GM18867 (cell line): ENCODE data around the gene CEP76.

ENCODE experiments used
- ATAC-seq: cut with Tn5 transposase; IDR thresholded peaks from one replicate; pipeline ENCODE4 v1.9.1; 2021; ENCODE audit warnings: mild to moderate bottlenecking, moderate library complexity; ENCODE audit not compliant: unreplicated experiment

CEP76 gene, protein sequence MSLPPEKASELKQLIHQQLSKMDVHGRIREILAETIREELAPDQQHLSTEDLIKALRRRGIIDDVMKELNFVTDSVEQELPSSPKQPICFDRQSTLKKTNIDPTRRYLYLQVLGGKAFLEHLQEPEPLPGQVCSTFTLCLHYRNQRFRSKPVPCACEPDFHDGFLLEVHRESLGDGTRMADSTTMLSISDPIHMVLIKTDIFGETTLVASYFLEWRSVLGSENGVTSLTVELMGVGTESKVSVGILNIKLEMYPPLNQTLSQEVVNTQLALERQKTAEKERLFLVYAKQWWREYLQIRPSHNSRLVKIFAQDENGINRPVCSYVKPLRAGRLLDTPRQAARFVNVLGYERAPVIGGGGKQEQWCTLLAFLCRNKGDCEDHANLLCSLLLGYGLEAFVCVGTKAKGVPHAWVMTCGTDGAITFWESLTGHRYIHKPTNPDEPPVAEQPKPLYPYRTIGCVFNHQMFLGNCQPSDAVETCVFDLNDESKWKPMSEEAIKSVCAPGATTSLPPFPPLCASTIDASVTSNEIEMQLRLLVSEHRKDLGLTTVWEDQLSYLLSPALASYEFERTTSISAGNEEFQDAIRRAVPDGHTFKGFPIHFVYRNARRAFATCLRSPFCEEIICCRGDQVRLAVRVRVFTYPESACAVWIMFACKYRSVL

DNA sequence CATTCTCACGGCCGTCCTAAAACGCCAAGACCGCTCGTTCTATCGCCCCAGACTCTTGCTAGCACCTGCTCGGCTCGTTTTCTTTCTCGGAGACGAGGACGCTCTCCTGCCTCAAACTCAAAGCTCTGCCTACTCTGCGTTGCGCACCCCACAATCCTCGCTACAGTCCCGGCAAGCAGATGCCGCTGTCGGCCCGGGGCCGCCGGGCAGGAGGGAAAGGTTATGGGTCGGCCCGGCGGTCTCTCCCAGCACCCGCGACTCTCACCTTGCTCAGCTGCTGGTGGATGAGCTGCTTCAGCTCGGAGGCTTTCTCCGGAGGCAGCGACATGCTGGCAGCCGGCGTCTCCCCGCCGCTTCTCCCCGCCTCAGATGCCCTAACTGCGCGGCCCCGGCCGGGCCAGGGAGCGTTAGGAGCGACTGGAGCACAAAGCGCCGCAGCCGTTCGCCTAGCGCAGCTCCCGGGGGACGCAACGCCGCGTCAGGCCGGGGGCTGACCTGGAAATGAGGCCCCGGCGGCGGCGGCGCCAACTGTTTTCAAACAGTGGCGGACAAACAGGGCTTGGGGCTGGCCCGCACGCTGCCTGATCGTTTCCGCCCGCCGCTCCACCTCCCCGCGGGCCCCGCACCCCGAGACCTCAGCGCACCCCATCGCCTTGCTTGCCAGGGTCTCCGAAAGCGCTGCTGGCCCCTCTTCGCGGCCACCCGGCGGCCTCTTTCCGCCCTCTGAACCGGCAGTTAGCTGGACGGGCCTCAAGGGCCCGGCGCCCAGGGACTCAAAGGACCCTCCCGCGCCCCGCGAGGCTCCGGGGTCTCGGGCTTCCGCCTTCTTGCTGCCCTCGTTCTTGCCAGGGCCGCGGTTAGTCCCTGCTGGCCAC, at the start of gene CEP76, which contains the start of gene PSMG2:
Gene CEP76, minus strand, starts transcription at position 503 of the 875 bp plus-strand sequence. Its CDS starts 175 bp downstream, at position 328.
Gene PSMG2, plus strand, starts transcription at position 822 of the 875 bp plus-strand sequence. CDS start 66 bp downstream, outside the sequence.
- peak; percentile 79 for ATAC-seq

DNA sequence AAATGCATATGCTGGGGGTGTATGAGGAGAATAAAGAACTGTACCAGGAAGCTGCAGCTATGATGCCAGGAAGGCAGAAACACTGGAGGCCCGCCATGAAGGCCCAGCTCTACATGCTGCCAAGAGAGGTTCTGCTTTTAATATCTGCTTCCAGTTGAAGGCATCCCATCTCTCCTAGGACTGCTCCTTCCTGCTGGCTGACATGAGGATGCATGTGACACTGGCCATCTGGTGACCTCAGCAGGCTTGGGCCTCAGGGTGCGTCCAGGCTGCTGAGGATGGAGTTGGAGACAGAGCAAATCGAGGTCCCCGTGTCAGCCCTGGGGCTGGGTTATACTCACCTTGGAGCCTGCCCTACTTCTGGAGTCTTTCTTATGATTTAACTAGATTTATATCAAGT, 49.4 kb upstream of the CEP76 start:
- no peak for ATAC-seq

DNA sequence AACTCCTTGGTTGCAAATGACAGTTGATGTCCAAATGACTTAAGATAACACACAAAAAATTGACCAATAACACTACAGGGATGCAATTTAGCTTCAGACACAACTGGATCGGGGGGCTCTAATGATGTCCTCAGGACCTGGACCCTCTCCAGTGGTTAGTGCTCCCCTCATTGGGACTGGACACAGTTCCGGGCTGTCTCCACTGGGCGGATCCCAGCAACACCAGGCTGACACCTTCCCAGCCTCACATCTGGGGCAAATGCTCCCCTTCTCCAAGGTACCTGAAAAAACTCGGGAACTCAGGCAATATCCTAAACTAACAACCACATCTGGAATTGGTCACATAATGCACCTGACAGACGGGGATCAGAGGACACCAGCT, 49.0 kb upstream of the CEP76 start:
- ATAC-seq, result no peak

DNA sequence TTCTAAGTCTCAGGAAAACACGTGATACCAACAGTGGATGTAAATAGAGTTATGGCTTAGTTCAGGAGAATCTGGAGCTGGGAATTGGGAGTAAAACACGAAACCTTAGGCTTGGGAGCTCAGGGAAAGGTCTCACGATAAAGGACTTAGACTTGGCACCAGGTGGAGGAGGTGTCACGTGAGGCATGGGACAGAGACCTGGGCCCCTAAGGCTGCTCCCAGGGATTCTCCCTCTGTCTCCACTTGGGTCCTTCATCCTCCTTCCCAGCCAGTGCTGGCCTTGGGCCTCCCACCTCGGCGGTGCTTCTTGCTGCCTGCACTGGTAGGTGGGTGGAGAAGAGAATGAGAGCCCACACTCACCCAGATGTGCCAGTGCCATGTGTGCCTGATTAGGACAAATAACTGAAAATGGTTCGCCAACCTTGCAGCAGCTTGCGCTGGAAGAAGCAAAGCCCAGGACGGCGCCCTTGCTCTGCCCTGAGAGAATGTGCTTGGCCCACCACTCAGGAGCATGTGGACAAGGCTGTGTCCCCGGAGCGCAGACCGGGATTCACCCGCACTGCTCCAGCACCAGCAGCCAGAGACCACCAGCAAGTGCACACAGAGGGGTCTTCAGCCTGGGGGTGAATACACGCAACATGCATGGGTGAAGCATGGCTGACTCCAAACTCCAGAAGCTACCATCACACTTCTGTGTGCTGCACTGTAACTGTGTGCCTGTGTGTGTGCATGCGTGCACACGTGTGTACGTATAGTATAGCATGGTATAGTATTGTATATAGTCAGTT, 48.4 kb upstream of the CEP76 start:
- no peak for ATAC-seq

DNA sequence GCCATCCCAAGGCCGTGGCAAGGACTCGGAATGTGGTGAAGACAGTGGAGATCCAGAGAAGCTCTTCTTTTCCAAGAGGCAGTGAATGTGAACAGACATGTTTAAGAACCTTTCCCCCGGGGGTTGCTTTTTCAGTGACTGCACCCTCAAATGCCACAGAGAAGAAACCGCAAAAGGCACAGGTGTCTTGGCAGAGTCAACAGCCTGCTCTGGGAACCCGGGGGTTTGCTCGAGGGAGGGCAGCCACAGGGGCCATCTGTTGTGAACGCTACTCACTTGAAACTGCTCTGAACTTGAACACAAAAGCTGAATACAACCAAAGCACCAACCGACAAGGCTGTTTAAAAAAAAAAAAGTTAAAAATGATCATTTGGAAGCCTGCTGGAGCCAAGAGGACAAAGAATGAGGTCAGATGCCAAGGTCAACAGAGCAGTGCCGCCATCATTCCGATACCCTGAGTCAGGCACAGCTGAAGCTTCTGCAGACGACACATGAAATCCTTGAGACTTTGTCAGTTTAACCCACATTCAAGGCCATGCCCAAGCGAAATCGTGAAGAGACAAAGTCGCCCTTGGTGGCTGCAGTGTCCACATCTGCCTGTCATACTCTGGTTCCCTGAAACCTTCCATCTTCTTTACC, 47.7 kb upstream of the CEP76 start:
- ATAC-seq, result no peak

DNA sequence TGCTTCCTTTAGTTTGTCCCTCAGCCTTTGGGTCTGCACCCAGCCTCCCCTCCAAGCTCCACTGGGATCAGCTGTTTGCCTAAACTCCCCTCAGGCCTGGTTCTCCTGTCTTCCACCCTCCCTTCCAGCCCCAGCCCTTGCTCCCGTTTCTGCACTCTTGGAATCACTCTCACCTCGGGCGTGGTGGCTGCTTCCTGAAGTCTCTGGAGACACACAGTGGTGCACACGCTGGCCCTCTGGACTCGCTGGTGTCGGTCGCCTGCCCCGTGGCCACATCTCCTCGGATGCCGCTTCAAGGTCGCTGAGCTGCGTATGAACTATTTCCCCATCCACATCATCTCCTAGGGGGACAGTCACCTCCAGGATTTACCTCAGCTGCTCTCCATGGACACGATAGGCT, 46.6 kb upstream of the CEP76 start:
- no peak for ATAC-seq

DNA sequence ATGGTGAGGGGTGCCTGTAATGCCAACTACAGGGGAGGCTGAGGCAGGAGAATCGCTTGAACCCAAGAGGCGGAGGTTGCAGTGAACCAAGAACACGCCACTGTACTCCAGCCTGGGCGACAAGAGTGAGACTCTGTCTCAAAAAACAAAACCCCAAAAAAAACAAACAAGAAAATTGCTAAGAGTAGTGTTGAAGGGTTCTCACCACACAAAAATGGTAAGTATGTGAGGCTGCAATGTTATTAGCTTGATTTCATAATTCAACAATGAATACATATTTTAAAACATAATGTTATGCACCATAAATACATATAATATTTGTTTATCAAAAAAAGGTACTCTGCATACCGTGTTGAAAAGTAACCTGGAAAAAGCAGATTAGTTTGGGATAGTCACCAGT, 46.1 kb upstream of the CEP76 start:
- no peak for ATAC-seq

DNA sequence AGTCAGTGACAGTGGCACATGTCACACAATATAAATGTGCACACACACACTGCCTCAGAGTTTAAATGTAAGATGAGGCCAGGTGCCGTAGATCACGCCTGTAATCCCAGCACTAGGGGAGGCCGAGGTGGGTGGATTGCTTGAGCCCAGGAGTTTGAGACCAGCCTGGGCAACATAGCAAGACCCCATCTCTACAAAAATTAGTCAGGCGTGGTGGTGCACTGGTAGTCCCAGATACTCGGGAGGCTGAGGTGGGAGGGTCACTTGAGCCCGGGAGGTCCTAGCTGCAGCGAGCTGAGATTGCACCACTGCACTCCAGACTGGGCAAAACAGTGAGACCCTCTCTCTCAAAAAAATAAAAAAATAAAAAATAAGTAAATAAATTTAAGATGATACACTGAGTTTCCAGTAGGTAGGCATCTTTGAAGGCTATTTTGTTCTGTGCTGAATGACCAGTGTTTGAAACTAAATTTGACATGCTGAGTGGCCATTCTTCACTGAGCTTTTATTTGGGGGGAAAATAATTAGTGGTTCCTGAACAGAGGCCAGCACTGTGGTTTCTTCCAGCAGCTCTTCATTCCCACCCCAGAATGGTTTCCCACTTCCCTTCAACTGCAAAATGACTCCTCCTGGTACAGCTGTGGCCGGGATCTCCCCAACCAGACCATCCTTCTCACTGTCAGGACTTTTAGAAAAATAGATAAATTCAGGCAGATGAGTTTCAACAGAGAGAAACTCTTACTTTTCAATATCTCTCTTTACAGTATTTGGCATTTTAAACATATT, 45.2 kb upstream of the CEP76 start:
- no peak for ATAC-seq

DNA sequence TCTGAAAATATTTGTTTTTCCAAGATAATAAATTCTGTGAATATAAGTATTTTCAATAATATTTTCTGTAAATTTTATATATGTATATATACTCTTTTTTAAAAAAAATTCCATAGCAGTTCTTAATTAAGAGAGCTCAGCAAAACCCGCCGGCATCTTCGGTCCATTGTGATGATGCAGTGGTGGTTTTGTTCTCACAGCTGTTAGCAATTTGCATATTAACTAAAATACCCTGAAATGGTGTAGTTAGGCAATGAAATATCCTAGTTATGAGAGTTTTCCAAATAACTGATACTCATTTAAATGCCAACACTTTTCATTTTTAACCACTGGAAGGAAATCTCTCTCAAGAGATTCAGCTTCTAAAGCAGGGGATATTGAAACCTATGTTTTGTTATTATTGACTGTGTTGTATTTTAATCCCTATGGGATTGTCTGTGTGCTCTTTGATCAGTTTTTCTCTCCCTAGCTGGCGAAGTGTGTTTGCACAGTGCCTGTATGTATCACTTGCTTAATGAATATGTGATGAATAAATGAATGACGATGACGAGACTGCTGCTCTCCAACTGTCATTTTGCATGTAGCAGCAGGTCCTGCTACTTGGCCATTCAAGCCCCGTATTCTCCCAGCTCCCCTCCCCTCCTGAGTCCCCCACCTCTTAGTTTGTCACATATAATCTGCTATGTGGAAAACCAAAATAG, 42.7 kb upstream of the CEP76 start:
- no peak for ATAC-seq

DNA sequence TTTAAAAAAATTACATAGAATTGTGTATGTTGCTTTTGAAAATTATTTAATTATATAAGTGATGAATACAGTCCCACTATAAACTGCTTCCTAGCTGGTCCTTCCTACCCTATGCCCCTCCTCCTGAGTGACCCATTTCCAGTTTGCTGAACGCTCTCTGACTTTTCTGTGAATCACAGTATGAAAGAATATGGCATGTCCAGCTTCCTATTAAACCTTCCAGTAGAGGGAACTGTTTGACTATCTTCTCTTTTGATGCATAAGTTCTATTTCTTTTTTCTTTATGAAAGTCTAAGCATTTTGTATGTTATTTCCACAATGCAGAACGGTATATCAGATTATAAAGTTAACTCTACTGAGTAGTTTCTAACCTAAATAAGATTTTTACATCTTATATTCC, 41.6 kb upstream of the CEP76 start:
- ATAC-seq, result no peak

DNA sequence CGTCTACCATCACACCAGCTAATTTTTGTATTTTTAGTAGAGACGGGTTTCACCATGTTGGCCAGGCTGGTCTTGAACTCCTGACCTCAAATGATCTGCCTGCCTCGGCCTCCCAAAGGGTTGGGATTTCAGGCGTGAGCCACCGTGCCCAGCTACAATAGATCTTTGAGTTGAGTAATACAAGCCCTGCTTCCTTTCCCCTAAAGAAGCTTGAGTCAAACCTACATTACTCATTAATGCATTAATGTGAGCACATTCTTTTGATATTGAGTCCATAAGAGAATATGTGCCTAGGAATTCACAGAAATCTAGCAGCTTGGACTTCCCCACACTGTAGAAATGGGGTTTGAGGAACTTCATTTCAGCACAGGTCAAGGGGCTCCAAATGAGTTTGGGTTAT, 39.9 kb upstream of the CEP76 start:
- no peak for ATAC-seq

DNA sequence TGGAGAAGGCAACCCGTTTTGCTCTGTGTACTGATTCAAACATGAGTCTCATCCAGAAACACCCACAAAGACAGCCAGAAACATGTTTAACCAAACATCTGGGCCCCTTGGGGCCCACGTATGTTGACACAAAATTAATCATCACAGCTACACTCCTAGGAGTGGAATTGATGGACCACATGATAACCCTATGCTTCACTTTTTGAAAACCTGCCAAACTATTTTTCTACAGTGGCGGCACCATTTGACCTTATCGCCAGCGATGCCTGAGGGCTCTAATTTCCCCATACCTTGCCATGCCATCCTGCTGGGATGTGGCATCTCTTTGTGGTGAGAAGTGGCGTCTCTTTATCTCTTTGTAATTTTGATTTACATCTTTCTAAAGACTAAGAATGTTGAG, 38.8 kb upstream of the CEP76 start:
- ATAC-seq, result no peak

DNA sequence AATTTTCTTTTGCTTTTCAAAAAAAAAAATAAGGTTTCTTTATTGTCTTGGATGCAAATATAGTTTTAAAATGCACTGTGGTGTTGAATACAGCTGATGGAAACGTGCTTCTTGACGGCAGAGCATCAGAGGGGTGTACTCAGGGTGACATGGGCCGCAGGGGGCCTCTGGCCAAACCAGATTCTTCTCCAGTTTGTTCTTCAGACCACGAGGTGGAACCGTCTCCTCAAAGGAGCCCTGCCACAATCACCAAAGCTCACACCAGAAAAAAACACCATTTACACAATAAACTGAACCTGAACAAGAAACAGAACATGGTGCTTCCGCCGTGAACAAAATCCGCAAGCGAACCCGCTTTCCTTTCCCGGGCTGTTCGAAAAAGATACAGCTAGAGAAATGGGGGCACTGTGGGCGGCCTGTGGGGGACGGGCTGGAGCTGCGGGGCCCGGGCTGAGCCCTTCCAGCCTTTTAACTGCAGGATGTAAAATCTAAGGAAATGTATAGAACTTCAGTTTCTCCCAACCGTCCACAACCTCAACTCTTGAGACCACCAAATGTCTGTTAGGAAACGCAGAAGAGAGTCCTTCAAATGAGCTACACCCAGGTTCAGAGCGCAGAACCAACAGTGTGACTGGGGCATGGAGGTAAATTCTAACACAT, 34.9 kb upstream of the CEP76 start:
- ATAC-seq, result no peak

DNA sequence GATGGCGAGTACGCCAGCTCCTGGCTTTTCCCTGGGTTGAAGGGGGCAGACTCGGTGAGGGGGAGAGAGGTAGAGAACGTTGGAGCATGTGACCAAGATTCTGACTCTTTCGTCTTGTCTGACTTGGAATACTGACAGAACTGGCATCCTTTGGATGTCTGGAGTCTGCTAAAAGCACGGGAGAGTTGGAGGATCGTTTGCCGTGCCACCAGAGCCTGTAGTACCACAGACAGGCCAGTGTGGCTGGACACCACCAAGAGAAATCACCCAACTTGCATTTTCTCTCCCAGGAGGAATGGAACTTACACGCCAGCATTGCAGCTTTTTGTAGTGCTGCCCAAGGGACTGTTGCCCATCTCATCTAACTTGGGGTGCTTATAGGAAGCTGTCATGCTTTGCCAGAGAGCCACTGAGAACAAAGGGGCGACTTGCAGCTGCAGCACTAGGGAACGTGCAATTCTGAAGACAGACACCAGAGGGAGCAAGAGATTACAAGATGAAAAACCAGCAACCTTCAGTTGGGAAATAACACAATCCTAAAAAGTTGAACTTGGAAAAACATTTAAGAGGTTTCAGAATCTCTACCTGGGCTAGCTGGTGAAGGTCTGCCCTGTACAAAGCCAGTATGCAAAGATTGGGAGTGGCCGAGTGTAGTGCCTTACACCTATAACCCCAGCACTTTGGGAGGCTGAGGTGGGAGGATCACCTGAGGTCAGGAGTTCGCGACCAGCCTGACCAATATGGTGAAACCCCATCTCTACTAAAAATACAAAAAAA, 24.4 kb upstream of the CEP76 start:
- no peak for ATAC-seq

DNA sequence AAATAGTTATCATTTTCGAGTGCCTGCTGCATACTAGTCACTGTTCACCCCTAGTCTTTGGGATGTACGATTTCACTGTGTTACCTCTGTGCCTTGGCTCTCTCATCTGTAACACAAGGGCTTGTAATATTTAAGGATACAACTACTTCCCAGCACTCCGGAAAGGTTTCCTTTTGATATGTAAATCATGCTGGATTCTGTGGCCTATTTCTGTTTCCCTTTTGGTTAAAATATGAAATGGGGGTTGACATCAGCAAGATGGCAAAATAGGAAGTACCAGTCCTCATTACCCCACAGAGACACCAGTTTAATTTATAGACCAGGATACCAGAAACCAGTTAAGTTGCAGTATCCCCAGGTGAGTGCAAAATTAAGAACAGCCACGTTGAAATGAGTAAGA, 23.8 kb upstream of the CEP76 start:
- ATAC-seq, result no peak

DNA sequence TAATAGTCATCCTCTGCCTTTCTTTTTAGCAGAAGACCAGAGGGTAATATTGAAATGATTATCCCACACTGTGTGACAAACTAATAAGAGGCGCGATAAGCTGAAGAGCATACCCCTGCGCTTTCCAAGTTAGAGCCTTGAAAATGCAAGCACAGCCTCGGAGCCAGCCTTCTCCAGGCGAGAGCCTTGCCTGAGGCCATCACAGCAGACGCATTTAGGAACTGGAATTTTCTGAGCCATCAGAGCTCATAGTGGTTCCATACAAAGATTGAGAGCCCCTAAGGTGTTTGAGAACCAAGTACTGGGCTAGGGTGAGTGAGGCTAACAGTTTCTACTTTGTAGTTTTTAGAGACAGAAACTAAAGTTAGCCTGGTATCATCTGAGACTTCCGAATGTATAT, 20.2 kb upstream of the CEP76 start:
- ATAC-seq, result no peak

DNA sequence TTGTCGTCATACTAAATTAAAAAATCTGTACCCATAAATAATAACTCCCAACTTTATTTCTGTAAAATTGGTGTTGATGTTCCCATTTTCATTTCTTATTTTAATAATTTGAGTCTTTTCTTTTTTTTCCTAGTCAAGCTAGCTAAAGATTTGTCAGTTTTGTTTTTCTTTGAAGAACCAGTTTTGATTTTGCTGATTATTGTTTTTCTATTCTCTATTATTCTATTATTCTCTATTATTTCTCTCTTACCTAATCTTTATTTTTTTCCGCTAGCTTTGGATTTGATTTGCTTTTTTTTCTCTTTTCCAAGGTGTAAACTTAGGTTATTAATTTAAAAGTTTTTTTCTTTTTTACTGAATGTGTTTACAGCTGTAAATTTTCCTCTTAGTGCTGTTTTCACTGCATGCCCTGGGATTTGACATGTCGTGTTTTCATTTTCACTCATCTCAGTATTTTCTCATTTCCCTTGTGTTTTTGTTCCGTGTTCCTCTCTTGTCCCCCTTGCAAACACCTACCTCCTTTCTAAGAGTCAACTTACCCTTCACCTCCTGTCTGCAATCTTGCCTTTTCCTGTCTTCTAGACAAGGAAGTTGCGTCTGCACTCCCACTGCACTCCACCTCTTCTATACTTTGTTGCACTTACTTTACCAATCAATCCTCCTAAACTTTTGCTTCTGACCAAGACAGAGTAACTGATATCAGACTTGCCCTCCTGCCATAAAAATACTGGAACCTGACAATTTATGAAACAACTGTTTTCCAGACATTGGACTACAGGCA, 19.2 kb upstream of the CEP76 start:
- ATAC-seq, result no peak
